ENCODE results near the gene HDHD5. TPM values are rescaled to one million over a fixed set of nuclear protein-coding genes. Genes with fewer than 3 reads are reported as not detected.
A peak's percentile ranks its signal among the peaks of the same experiment; 100 is the strongest.

Gene HDHD5
- total RNA-seq, 4 donors from 2014 or later: 36.8 to 50.4 (median 39.7) TPM

DNA sequence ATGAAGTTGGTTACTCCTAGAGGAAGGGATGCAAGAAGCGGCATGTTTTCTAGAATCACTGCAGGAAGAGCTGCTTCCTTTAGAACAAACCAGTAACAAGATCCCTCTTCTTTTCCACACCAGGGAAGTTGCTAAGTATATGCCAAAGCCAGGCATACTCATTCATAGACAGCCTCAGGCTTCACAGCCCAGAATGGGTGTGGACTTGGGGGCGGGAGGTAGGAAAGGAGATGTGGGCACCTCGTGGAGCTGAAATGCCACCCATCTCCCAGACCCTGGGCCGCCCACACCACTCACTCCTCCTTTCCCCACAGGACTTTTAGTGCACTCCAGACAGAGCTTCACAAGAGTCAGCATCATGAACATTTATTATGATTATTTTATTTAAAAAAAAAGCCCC lies 21.9 kb downstream of the HDHD5 start:
- TF ChIP-seq, protein P1, sequence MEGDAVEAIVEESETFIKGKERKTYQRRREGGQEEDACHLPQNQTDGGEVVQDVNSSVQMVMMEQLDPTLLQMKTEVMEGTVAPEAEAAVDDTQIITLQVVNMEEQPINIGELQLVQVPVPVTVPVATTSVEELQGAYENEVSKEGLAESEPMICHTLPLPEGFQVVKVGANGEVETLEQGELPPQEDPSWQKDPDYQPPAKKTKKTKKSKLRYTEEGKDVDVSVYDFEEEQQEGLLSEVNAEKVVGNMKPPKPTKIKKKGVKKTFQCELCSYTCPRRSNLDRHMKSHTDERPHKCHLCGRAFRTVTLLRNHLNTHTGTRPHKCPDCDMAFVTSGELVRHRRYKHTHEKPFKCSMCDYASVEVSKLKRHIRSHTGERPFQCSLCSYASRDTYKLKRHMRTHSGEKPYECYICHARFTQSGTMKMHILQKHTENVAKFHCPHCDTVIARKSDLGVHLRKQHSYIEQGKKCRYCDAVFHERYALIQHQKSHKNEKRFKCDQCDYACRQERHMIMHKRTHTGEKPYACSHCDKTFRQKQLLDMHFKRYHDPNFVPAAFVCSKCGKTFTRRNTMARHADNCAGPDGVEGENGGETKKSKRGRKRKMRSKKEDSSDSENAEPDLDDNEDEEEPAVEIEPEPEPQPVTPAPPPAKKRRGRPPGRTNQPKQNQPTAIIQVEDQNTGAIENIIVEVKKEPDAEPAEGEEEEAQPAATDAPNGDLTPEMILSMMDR (IDR thresholded peaks at IDR 0.05): no peak
- TF ChIP-seq POLR2A (IDR thresholded peaks at IDR 0.05): no peak
- peak in 1 of 2 donors; percentile 49 for DNase-seq (ENCODE audit: low spot score in 2 of 2)
- 60 to 70% methylated on average over 4 of the region's 4 CpGs for WGBS, 2 donors
- intact Hi-C loops (cut with DNase I; ENCODE audit: low total_unique reads): no loop called here
- H3K4me3 ChIP-seq (ENCODE audit: low read depth, poor library complexity, severe bottlenecking): no peak overlapping the region

DNA sequence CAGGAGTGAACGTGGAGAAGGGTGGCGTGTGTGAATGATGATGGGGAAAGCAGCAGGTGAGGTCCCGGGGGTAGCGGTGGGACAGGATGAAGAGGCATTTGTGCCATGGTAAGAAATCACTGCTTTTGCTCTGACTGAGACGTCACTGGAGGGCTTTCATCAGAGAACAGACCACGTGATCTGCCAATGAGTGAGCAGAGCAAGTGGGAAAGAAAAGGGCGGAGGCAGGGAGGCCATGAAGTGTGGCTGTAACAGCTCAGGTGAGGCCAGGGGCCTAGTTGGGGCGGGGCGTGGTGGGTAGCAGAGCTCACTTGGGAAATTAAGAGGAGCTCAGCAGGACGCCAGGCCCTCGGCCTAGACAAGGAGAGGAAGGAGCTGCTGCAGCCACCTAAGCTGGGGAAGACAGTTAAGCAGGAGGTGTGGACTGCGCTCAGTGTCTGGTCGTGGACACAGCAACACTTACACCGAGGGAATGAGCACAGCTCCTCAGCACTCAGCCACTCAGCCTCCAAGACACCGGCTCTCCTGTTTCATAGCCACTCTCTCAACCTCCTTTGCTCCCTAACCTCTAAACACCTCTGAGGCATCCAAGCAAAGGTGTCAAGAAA lies 23.8 kb downstream of the HDHD5 start:
- no peak for DNase-seq (ENCODE audit: low spot score in 2 of 2)
- 87 to 93% methylated on average over 15 of the region's 15 CpGs for WGBS, 2 donors
- intact Hi-C loops (cut with DNase I; ENCODE audit: low total_unique reads): no loop called here
- no peak for TF ChIP-seq POLR2A (IDR thresholded peaks at IDR 0.05)
- TF ChIP-seq, protein P1 (IDR thresholded peaks at IDR 0.05): no peak
- H3K4me3 ChIP-seq (ENCODE audit: low read depth, poor library complexity, severe bottlenecking): no peak overlapping the region

DNA sequence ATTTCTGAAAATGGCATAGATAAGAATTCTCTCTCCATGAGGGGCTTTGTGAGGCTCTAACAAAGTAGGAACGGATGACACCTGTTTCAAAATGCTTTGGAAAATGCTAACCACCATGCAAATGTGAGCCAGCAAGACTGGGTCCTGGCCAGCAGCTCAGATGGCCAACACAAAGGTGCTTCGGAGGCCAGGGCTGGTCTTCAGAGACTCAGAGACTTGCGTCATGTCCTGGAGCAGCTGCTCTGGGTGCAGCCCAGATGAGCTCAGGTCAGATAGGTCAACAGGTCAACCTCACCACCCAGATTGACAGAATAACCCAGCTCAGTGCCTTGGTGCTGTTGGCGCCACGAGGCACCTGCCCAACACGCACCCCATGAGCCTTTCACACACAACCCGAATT lies 25.9 kb downstream of the HDHD5 start:
- no peak for DNase-seq (ENCODE audit: low spot score in 2 of 2)
- TF ChIP-seq, protein P1 (IDR thresholded peaks at IDR 0.05): no peak
- TF ChIP-seq POLR2A (IDR thresholded peaks at IDR 0.05): no peak
- 87 to 97% methylated on average over 7 of the region's 7 CpGs for WGBS, 2 donors
- intact Hi-C loops (cut with DNase I; ENCODE audit: low total_unique reads): no loop called here
- no peak overlapping the region for H3K4me3 ChIP-seq (ENCODE audit: low read depth, poor library complexity, severe bottlenecking)

DNA sequence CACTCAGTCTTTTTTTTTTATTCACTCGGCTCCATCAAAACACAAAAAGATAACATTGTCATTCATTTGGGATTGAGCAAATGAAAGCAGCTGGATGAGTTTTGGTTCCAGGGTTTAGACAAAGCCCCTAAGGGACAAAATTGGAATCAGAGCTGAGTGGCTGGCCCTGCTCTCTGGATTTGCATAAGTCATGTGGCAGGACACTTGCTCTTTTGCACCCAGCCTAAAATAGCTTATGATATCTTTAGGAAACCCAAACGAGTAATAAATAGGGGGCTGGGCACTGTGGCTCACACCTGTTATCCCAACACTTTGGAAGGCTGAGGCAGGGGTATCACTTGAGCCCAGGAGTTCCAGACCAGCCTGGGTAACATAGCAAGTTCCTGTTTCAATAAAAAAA lies 27.0 kb downstream of the HDHD5 start:
- intact Hi-C loops (cut with DNase I; ENCODE audit: low total_unique reads): no loop called here
- no peak overlapping the region for H3K4me3 ChIP-seq (ENCODE audit: low read depth, poor library complexity, severe bottlenecking)
- no peak for TF ChIP-seq POLR2A (IDR thresholded peaks at IDR 0.05)
- TF ChIP-seq, protein P1 (IDR thresholded peaks at IDR 0.05): no peak
- 16 to 28% methylated on average over 2 of the region's 2 CpGs for WGBS, 2 donors
- no peak for DNase-seq (ENCODE audit: low spot score in 2 of 2)

DNA sequence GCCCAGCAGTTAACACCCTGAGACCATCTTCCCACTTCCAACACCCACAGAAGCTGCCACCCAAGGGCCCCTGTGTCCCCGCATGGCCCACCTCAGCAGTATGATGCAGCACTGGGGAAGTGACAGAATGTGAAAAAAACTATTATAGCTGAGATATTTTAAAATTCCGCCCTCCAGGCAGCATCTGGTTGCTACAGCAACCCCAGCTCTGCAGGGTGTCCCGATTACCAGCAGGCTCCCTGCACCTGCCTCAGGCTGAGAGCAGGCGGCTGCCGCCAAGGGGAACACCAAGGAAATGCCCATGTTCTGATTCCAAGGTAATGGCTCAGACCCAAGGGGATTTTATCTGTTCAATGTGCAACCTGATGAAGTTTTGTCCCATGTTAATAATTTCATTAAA lies 27.4 kb downstream of the HDHD5 start:
- no peak for TF ChIP-seq POLR2A (IDR thresholded peaks at IDR 0.05)
- TF ChIP-seq, protein P1 (IDR thresholded peaks at IDR 0.05): no peak
- WGBS, 2 donors: 29 to 39% methylated on average over 4 to 5 of the region's 5 CpGs
- no peak overlapping the region for H3K4me3 ChIP-seq (ENCODE audit: low read depth, poor library complexity, severe bottlenecking)
- intact Hi-C loops (cut with DNase I; ENCODE audit: low total_unique reads): no loop called here
- DNase-seq (ENCODE audit: low spot score in 2 of 2): no peak

DNA sequence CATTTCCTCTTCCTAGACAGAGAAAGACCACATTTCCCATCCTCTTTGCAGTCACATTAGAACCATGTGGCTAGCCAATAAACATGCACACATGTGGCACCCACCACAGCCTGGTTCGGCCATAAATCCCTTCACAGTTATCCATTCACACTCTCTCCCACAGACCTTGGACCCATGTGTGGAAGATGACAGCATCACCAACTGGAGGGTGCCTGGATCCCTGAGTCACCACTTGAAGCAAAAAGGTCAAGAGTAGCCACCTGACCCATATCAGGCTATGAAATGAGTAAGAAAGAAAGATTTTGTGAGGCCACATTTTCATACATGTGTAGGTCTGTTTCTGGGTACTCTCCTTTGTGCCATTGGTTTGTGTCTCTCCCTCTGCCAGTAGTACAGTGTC lies 28.9 kb downstream of the HDHD5 start:
- intact Hi-C loops (cut with DNase I; ENCODE audit: low total_unique reads): no loop called here
- WGBS, 2 donors: 54 to 74% methylated on average over 1 of the region's 1 CpG
- TF ChIP-seq, protein P1 (IDR thresholded peaks at IDR 0.05): no peak
- no peak for TF ChIP-seq POLR2A (IDR thresholded peaks at IDR 0.05)
- H3K4me3 ChIP-seq (ENCODE audit: low read depth, poor library complexity, severe bottlenecking): no peak overlapping the region
- no peak for DNase-seq (ENCODE audit: low spot score in 2 of 2)
